HepG2 (cell line): ENCODE results near the gene TOP1. TPM values are rescaled to one million over a fixed set of nuclear protein-coding genes. Genes with fewer than 3 reads are reported as not detected.

ENCODE experiments used
- AKAP8 ChIP-seq: sonication (generic); formaldehyde crosslinking; IDR thresholded peaks from 2 replicates; pipeline ENCODE4 v1.5.1; 2020; ENCODE audit warnings: mild to moderate bottlenecking, missing genetic modification reagents
- ARID3A ChIP-seq: IDR thresholded peaks from 2 replicates; pipeline ENCODE4 v1.6.1; 2012; ENCODE audit warnings: low read depth, low read length, improper control_type of control experiment
- ARID4A ChIP-seq: sonication (generic); formaldehyde crosslinking; IDR thresholded peaks from 2 replicates; pipeline ENCODE4 v1.5.0; 2020; ENCODE audit warnings: mild to moderate bottlenecking, missing genetic modification reagents, borderline replicate concordance
- CREB1 ChIP-seq, 2 experiments: fragments of 450-650 bp in 1 of 2; IDR thresholded peaks; 2 replicates each; pipeline ENCODE4 v1.6.1; 2016 to 2017; ENCODE audit warnings: control low read depth in 1 of 2, mild to moderate bottlenecking in 1 of 2, missing compliant biosample characterization in 1 of 2, missing genetic modification characterization in 1 of 2
- FOXK1 ChIP-seq: sonication (generic); formaldehyde crosslinking; IDR thresholded peaks from 2 replicates; pipeline ENCODE4 v1.4.0; 2020; ENCODE audit warnings: low read depth, missing genetic modification reagents, borderline replicate concordance
- HDAC1 ChIP-seq: sonication (generic); formaldehyde crosslinking; IDR thresholded peaks from 2 replicates; pipeline ENCODE4 v1.5.1; 2020; ENCODE audit warnings: mild to moderate bottlenecking, missing genetic modification reagents
- KDM4B ChIP-seq: sonication (generic); formaldehyde crosslinking; IDR thresholded peaks from 2 replicates; pipeline ENCODE4 v1.4.0; 2020; ENCODE audit warnings: missing genetic modification reagents
- MTA3 ChIP-seq: sonication (generic); formaldehyde crosslinking; IDR thresholded peaks from 2 replicates; pipeline ENCODE4 v1.4.0; 2020; ENCODE audit warnings: missing genetic modification reagents
- MYPOP ChIP-seq: sonication (generic); formaldehyde crosslinking; IDR thresholded peaks from 2 replicates; pipeline ENCODE4 v1.8.1; 2023; ENCODE audit warnings: mild to moderate bottlenecking, moderate library complexity, missing genetic modification reagents
- NFE2L2 ChIP-seq: fragments of 150-350 bp; IDR thresholded peaks from 2 replicates; pipeline ENCODE4 v1.6.1; 2014; ENCODE audit warnings: low read length
- RERE ChIP-seq: IDR thresholded peaks from 2 replicates; pipeline ENCODE4 v1.6.1; 2016; ENCODE audit warnings: low read depth, missing genetic modification reagents, missing compliant biosample characterization
- SNAPC2 ChIP-seq: sonication (generic); formaldehyde crosslinking; IDR thresholded peaks from 2 replicates; pipeline ENCODE4 v1.8.1; 2022; ENCODE audit warnings: mild to moderate bottlenecking, missing genetic modification reagents
- YEATS4 ChIP-seq: sonication (generic); formaldehyde crosslinking; IDR thresholded peaks from 2 replicates; pipeline ENCODE4 v1.4.0; 2020; ENCODE audit warnings: missing genetic modification reagents, borderline replicate concordance
- ZNF331 ChIP-seq: sonication (generic); formaldehyde crosslinking; IDR thresholded peaks from 2 replicates; pipeline ENCODE4 v1.4.0; 2020; ENCODE audit warnings: missing genetic modification reagents
- ZNF430 ChIP-seq: sonication (generic); formaldehyde crosslinking; IDR thresholded peaks from 2 replicates; pipeline ENCODE4 v1.9.0; 2021; ENCODE audit warnings: mild to moderate bottlenecking, missing genetic modification reagents
- ZNF510 ChIP-seq: sonication (generic); formaldehyde crosslinking; IDR thresholded peaks from 2 replicates; pipeline ENCODE4 v1.4.0; 2020; ENCODE audit warnings: low read depth, mild to moderate bottlenecking, missing genetic modification reagents
- polyA plus RNA-seq, 8 experiments: library from polyadenylated mRNA; depleted of rRNA in 3 of 8; stranded (reverse) in 7 of 8; unstranded in 1 of 8; fragments of >200 nt; fragmentation: Illumina TruSeq in 4 of 8; extraction: Trizol in 4 of 8; gene quantifications; 2 replicates each; pipeline versions ENCODE4 v1.2.1 to v1.2.3, GENCODE V29; 2011 to 2016; ENCODE audit warnings: low read depth in 4 of 8, missing spikeins in 1 of 8, mixed read lengths in 1 of 8; ENCODE audit not compliant: insufficient read depth in 1 of 8
- total RNA-seq, 5 experiments: library from RNA; depleted of rRNA; stranded (reverse); fragments of >200 nt; fragmentation: Illumina TruSeq; extraction: Trizol; gene quantifications; 2 replicates each; pipeline ENCODE4 v1.2.3, GENCODE V29; 2016; ENCODE audit warnings: low read depth in 1 of 5

The TOP1 gene
- total and polyA plus RNA-seq, 2 of the 13 experiments (the other 11 are each of a cell fraction or from before 2014, with no cell fraction given), result 10.2 to 19.4 TPM

GRCh38 chr20:41151134-41151869, 122.7 kb downstream of the TOP1 start (continued):
- TF ChIP-seq MTA3 (CRISPR knock-in tag), result no peak
- no peak for TF ChIP-seq RERE
- TF ChIP-seq YEATS4 (CRISPR knock-in tag), result no peak
- TF ChIP-seq ZNF430 (CRISPR knock-in tag), result no peak
- no peak for TF ChIP-seq ARID3A
- TF ChIP-seq HDAC1, result peak; percentile 42; the same call in 1 of the 2 replicates
- TF ChIP-seq SNAPC2 (CRISPR knock-in tag), result no peak
- peak; percentile 29; the same call in 1 of the 2 replicates for TF ChIP-seq NFE2L2
- peak; percentile 71; the same call in 1 of the 2 replicates for TF ChIP-seq CREB1 (IDR thresholded peaks at IDR 0.05)
- no peak for TF ChIP-seq CREB1 (CRISPR knock-in tag; IDR thresholded peaks at IDR 0.05)
- no peak; the same call in 1 of the 2 replicates for TF ChIP-seq ZNF331
- TF ChIP-seq AKAP8 (CRISPR knock-in tag), result no peak
- TF ChIP-seq ARID4A, result no peak; the same call in 1 of the 2 replicates
- TF ChIP-seq FOXK1 (CRISPR knock-in tag), result 0 out of 2 replicates have a peak, but pooled peaks have one; percentile 62
- no peak for TF ChIP-seq ZNF510
- no peak for TF ChIP-seq MYPOP (CRISPR knock-in tag)
- TF ChIP-seq KDM4B (CRISPR knock-in tag), result no peak
